Stimulated activated CD4-positive, alpha-beta T cell treated with anti-CD3 and anti-CD28 coated beads, Interleukin-4, amount 100 ng/mL, for 4 hours (primary cell): ENCODE results near the gene OTOF.

Source experiments
- DNase-seq, 2 experiments: peaks; one replicate each; pipeline ENCODE4 v3.0.0-alpha.2; 2020

Gene OTOF

GRCh38 chr2:26477911-26478253, at the start of gene OTOF:
Gene OTOF (minus strand): TSS chr2:26478124.
- no peak for DNase-seq

GRCh38 chr2:26526589-26526988, 48.7 kb upstream of the OTOF start:
- DNase-seq, result no peak

- DNase-seq, result no peak
Measured at GRCh38 chr2:26526105-26526504, 48.2 kb upstream of the OTOF start.

- no peak for DNase-seq
Measured at GRCh38 chr2:26523750-26524149, 45.8 kb upstream of the OTOF start.

- no peak for DNase-seq
Measured at GRCh38 chr2:26522751-26523171, 44.8 kb upstream of the OTOF start.

- DNase-seq, result no peak
Measured at GRCh38 chr2:26522325-26522724, 44.4 kb upstream of the OTOF start.

GRCh38 chr2:26521913-26522180, 43.9 kb upstream of the OTOF start:
- DNase-seq, result no peak

GRCh38 chr2:26521054-26521912, 43.4 kb upstream of the OTOF start:
- no peak for DNase-seq

- no peak for DNase-seq
Measured at GRCh38 chr2:26520148-26520449, 42.2 kb upstream of the OTOF start.

- DNase-seq, result no peak
Measured at GRCh38 chr2:26519396-26520147, 41.6 kb upstream of the OTOF start.

GRCh38 chr2:26516781-26517180, 38.9 kb upstream of the OTOF start:
- no peak for DNase-seq

- no peak for DNase-seq
Measured at GRCh38 chr2:26516246-26516645, 38.3 kb upstream of the OTOF start.

GRCh38 chr2:26515771-26516170, 37.8 kb upstream of the OTOF start:
- DNase-seq, result no peak

- no peak for DNase-seq
Measured at GRCh38 chr2:26514045-26514444, 36.1 kb upstream of the OTOF start.

GRCh38 chr2:26513261-26513660, 35.3 kb upstream of the OTOF start:
- no peak for DNase-seq

GRCh38 chr2:26511466-26511865, 33.5 kb upstream of the OTOF start:
- DNase-seq, result no peak

GRCh38 chr2:26510344-26510973, 32.5 kb upstream of the OTOF start:
- DNase-seq, result no peak

GRCh38 chr2:26509141-26509540, 31.2 kb upstream of the OTOF start:
- no peak for DNase-seq

- no peak for DNase-seq
Measured at GRCh38 chr2:26507932-26508331, 30.0 kb upstream of the OTOF start.

- DNase-seq, result no peak
Measured at GRCh38 chr2:26507088-26507487, 29.2 kb upstream of the OTOF start.

- no peak for DNase-seq
Measured at GRCh38 chr2:26506279-26506678, 28.4 kb upstream of the OTOF start.

GRCh38 chr2:26504002-26504401, 26.1 kb upstream of the OTOF start:
- DNase-seq, result no peak

GRCh38 chr2:26503231-26503880, 25.4 kb upstream of the OTOF start:
- DNase-seq, result peak; percentile 74 to 84

- DNase-seq, result no peak
Measured at GRCh38 chr2:26500406-26500805, 22.5 kb upstream of the OTOF start.
